Prostate gland (tissue), 2 donors: ENCODE data around the gene MAML3.

Source experiments
- CTCF ChIP-seq, 4 experiments: fragments of 200-600 bp in 2 of 4; fragments of 450-650 bp in 2 of 4; sonication (generic) in 2 of 4; IDR thresholded peaks; 1 replicate in 3 of 4; 2 replicates in 1 of 4; pipeline ENCODE4 v1.5.1; 2016 to 2019; ENCODE audit warnings: antibody characterized with exemption in 4 of 4, mild to moderate bottlenecking in 2 of 4, moderate library complexity in 2 of 4
- POLR2A ChIP-seq: fragments of 450-650 bp; IDR thresholded peaks from one replicate; pipeline ENCODE4 v1.6.1; 2016; ENCODE audit warnings: antibody characterized with exemption, mild to moderate bottlenecking
- POLR2AphosphoS5 ChIP-seq: sonication (generic); formaldehyde crosslinking; IDR thresholded peaks from one replicate; pipeline ENCODE4 v1.6.1; 2017; ENCODE audit warnings: antibody characterized with exemption

GRCh38 chr4:139781066-139781465, 372.9 kb downstream of the MAML3 start:
- TF ChIP-seq CTCF (IDR thresholded peaks at IDR 0.05) (no peak), POLR2AphosphoS5 (no peak), POLR2A (no peak)
